Stimulated activated naive CD4-positive, alpha-beta T cell treated with Interleukin-2 at 50 U/mL for 16 hours (primary cell): Measurements from ENCODE around the gene SNIP1.
"Not testable (repeated sequence)": the region's sequence is repeated elsewhere in the genome, so short reads cannot be mapped to it uniquely, and the experiment has no call there.

Experiments used
- DNase-seq: peaks from one replicate; lab custom pipeline; 2025; lab: John Stamatoyannopoulos, UW

Gene SNIP1

GRCh38 chr1:37553927-37554808 lies at the start of gene SNIP1:
TSS of gene SNIP1 (minus strand) at chr1:37554293. CDS start at chr1:37554229, 64 bp downstream.
- peak; percentile 90 for DNase-seq

GRCh38 chr1:37602750-37603694 lies 48.9 kb upstream of the SNIP1 start:
- DNase-seq = peak; percentile 26

- DNase-seq = no peak
These were observed 47.3 kb upstream of the SNIP1 start for GRCh38 chr1:37601441-37601840.

GRCh38 chr1:37599940-37600339 lies 45.8 kb upstream of the SNIP1 start:
- no peak for DNase-seq

- no peak for DNase-seq
These were observed 42.1 kb upstream of the SNIP1 start for GRCh38 chr1:37596182-37596667.

GRCh38 chr1:37595440-37596181 lies 41.5 kb upstream of the SNIP1 start, which contains the start of gene GNL2:
TSS of gene GNL2 (minus strand) at chr1:37595937. CDS start at chr1:37595822, 115 bp downstream.
- DNase-seq = peak; percentile 95

GRCh38 chr1:37593726-37594125 lies 39.6 kb upstream of the SNIP1 start:
- no peak for DNase-seq

GRCh38 chr1:37588939-37589338 lies 34.8 kb upstream of the SNIP1 start:
- no peak for DNase-seq

GRCh38 chr1:37584544-37584943 lies 30.5 kb upstream of the SNIP1 start:
- DNase-seq = not testable (repeated sequence)

- DNase-seq = no peak
These were observed 21.6 kb upstream of the SNIP1 start for GRCh38 chr1:37575692-37576091.

- no peak for DNase-seq
These were observed 20.9 kb upstream of the SNIP1 start for GRCh38 chr1:37574834-37575480.

- no peak for DNase-seq
These were observed 16.6 kb upstream of the SNIP1 start for GRCh38 chr1:37570528-37571334.

GRCh38 chr1:37567023-37567422 lies 12.9 kb upstream of the SNIP1 start:
- DNase-seq = no peak

GRCh38 chr1:37564892-37565291 lies 10.8 kb upstream of the SNIP1 start:
- no peak for DNase-seq

- DNase-seq = no peak
These were observed 8.9 kb upstream of the SNIP1 start for GRCh38 chr1:37562984-37563383.

- no peak for DNase-seq
These were observed 7.3 kb upstream of the SNIP1 start for GRCh38 chr1:37561133-37562132.

GRCh38 chr1:37560401-37561132 lies 6.5 kb upstream of the SNIP1 start:
- DNase-seq = no peak

GRCh38 chr1:37559957-37560379 lies 5.9 kb upstream of the SNIP1 start:
- not testable (repeated sequence) for DNase-seq
